NAMALWA (cell line): Measurements from ENCODE around the gene RAD51B.

Source experiments
- DNase-seq: peaks from one replicate; pipeline ENCODE4 v3.0.0-alpha.2; 2015; ENCODE audit warnings: low spot score

RAD51B gene

GRCh38 chr14:68468437-68469207 lies 649.0 kb downstream of the RAD51B start:
- DNase-seq, result no peak

- no peak for DNase-seq
Measured at GRCh38 chr14:68469208-68469713, 649.7 kb downstream of the RAD51B start.

- DNase-seq, result no peak
Measured at GRCh38 chr14:68470361-68470760, 650.8 kb downstream of the RAD51B start.

- DNase-seq, result peak; percentile 10
Measured at GRCh38 chr14:68471029-68471963, 651.7 kb downstream of the RAD51B start.

- DNase-seq, result no peak
Measured at GRCh38 chr14:68471964-68472508, 652.5 kb downstream of the RAD51B start.

- no peak for DNase-seq
Measured at GRCh38 chr14:68473069-68473468, 653.5 kb downstream of the RAD51B start.

GRCh38 chr14:68473794-68474193 lies 654.2 kb downstream of the RAD51B start:
- peak; percentile 4 for DNase-seq

- no peak for DNase-seq
Measured at GRCh38 chr14:68474741-68475140, 655.2 kb downstream of the RAD51B start.

- DNase-seq, result no peak
Measured at GRCh38 chr14:68475802-68476201, 656.2 kb downstream of the RAD51B start.

GRCh38 chr14:68476212-68477109 lies 656.9 kb downstream of the RAD51B start:
- peak; percentile 67 for DNase-seq

- DNase-seq, result no peak
Measured at GRCh38 chr14:68477110-68477455, 657.5 kb downstream of the RAD51B start.

GRCh38 chr14:68477461-68478085 lies 658.0 kb downstream of the RAD51B start:
- DNase-seq, result no peak

GRCh38 chr14:68479247-68479646 lies 659.7 kb downstream of the RAD51B start:
- no peak for DNase-seq

GRCh38 chr14:68482018-68482417 lies 662.4 kb downstream of the RAD51B start:
- DNase-seq, result no peak

GRCh38 chr14:68482772-68483395 lies 663.3 kb downstream of the RAD51B start:
- DNase-seq, result no peak

- DNase-seq, result no peak
Measured at GRCh38 chr14:68486033-68486732, 666.6 kb downstream of the RAD51B start.

GRCh38 chr14:68486809-68487208 lies 667.2 kb downstream of the RAD51B start:
- DNase-seq, result no peak

GRCh38 chr14:68487805-68488590 lies 668.4 kb downstream of the RAD51B start:
- no peak for DNase-seq

GRCh38 chr14:68491793-68492192 lies 672.2 kb downstream of the RAD51B start:
- DNase-seq, result no peak
